Amygdala (tissue), 56 donors: ENCODE results near the gene C10orf90.
"Not testable (repeated sequence)": the region's sequence is repeated elsewhere in the genome, so short reads cannot be mapped to it uniquely, and the experiment has no call there.

Experiments used
- DNase-seq, 56 donors: peaks; one replicate each; lab custom pipeline; 2025; lab: John Stamatoyannopoulos, UW

Gene C10orf90

DNA sequence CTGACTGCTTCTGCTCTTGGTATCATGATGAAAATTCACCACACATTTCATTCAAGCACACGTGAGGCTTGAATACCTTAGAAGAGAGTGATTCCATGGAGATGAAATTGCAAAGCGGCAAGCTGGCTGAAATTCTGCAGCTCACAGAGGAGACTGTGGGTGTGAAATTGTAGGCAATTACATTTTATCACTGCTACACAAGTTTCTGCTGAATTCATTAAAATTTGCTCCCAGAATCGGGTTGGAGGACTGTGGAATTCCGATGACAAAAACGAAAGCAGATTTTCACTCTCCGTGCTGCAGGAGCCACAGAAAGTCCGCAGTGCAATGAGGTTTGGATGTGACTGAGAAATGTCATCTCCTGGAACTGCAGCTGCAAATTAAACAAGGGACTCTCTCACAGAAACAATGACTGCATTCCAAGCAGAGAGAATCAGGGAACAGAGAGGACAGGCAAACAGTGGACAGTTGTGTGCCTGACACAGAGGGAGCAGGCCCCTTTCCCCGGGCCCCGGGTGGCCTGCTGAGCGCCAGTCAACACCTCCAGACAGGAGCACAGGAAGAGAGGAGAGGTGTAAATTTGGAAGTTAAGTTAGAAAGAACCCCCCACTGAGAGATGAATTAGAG is 109.1 kb downstream of the C10orf90 start:
- peak in 48 of 56 donors; percentile 8 to 90 (median 64) for DNase-seq

DNA sequence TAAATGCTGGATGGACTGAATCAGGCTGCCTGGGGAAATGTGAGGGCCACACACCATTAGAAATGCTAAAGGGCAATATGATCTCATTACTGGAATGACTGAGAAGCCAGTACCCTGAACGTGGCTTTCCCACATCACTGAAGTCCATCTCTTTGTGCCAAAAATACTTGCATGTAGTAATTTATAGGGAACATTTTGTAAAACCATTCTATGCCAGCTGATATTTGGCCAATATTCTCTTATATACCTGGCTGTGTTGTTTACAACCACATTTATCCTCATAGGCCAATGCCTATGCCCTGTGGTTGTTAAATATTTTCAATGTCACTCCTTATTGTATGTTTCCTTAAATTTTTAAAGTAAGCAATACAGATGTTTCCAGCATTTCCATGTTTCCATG is 111.6 kb downstream of the C10orf90 start:
- no peak for DNase-seq

DNA sequence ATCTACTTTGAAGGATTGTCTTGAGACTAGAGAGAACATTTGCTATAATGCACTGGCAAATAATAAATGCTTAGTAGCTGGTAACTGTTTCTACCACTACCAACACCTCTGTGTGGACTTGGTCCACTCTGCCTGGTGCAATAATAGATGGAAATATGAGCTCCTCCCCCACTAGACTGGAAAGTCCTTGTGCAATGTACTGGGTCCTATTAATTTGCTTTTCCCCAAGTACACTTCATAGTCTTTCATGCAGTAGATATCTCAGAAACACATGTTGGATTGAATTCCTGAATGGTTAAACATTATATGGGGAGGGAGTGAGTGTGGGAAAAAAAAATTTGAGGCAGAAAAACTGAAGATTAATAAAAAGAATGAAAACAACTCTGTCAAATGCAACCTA is 119.3 kb downstream of the C10orf90 start:
- DNase-seq, result no peak

DNA sequence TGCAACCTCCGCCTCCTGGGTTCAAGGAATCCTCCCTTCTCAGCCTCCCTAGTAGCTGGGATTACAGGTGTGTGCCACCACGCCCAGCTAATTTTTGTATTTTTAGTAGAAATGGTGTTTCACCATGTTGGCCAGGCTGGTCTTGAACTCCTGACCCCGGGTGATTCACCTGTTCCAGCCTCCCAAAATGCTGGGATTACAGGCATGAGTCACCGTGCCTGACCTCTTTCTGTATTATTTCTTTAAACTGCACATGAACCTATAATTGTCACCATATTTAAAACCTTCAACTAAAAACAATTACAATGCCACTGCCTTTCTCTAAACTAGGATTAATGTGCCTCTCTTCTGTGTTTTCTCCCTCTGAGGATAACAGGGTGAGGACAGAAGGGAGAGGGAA is 119.9 kb downstream of the C10orf90 start:
- DNase-seq, result not testable (repeated sequence)

DNA sequence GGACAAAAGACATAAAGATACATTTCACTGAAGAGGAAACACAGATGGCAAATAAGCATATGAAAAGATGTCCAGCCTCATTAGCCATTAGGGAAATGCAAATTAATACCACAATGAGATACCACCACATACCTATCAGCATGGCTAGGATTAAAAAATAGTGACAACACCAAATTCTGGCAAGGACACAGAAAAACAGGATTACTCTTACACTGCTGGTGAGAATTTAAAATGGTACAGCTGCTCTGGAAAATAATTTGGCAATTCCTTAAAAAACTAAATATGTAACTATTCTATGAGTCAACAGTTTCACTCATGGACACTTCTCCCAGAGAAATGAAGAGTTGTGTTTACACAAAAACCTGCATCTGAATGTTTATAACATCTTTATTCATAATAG is 121.1 kb downstream of the C10orf90 start:
- DNase-seq, result no peak

DNA sequence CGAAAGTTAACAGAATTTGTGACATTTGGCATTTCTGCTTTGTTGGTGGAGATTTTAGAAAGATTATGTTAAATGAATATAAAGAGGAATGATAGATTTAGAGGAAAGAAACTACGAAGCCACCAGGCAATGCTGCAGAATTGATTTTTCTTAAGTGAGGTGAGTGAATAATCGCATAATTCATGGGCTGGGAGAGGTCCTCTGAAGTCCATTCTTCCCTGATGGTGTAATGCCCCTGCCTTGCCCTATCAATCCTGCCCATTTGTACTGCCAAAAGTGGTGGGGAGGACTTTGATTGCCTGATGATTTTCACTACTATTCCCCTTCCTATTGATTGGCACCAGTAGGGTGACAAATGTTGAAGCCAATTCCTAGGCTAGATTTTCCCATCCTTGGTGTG is 125.9 kb downstream of the C10orf90 start:
- no peak for DNase-seq

DNA sequence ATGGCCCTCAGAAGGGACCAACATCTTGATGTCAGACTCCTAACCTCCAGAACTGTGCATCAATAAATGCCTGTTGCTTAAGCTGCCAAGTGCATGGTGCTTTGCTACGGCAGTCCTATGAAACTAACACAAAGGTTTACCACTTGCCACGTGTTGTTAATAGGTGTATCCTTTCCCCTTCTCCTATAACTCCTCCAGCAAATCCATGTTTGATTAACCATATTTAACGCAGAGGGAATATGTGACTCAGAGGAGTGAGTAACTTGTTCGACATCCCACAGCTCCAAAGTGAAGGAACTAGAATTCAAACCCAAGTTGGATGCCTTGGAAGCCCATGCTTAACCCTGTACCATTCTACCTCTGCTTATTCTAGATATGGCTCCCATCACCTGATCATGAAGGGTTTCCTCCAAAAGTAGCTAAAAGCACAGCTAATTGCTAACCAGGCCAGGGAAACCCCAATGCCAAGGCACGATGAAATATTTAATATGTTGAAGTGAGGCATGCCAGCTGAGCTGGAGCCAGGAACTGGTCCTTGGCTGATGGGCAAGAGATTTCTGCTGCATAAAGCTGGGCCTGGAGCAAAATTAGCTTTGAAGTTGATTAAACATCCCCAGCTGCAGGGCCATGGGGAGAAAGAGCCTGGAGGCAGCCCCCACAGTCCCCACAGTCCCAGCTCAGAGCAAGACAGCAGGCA is 131.9 kb downstream of the C10orf90 start:
- no peak for DNase-seq

DNA sequence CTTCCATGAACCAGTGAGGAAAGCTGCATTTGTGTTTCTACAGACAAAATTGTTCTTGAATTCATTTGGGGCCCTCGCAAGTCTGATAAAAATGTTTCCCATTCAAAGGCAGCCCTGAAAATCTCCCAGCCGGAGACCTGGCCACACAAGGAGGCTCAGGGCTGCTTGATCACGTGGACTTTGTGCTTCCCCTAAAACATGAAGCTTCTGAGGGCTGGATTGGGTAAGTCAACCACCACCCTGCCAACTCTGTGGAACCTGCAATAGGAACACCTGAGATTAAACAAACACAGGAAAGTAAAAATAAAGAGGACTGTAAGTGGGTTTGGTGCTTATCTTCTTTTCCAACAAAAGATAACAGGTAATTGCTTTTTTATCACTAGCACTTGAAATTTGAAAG is 133.8 kb downstream of the C10orf90 start:
- no peak for DNase-seq

DNA sequence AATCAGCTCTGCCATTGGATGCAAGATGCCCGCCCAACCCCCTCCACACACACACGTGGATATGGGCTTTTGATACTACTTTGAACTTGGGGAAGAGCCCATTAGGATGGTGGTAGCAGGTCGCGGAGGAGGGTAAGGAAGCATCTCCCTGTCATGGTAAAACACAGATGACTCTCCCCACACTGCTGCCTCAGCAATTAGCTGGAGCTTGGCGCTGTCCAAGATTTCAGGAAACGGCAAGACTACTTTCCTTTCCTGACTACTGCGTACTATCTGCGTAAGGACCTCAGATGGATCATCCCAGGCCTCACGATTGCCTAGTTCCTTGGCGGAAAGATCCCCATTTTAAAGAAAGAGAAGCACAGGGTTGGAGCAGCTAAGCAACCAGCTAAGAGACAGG is 134.3 kb downstream of the C10orf90 start:
- no peak for DNase-seq

DNA sequence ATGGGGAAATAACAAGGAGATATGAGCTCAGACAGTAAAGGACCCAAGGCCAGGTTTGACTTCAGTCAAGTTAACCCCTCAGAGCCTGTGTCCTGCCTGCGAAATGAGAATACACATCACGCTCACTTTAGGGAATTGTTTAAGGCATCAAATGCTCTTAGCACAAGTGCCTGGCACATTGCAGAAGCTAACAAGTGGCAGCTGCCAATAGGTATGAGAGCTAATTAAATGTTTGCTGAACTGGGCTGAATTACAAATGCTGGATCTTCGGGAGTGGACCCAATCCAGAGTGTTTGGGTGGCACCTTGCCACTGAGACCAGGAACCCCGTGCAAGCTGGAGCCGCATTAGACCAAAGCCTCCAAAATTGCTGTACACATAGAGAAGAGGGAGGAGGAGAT is 136.8 kb downstream of the C10orf90 start:
- no peak for DNase-seq

DNA sequence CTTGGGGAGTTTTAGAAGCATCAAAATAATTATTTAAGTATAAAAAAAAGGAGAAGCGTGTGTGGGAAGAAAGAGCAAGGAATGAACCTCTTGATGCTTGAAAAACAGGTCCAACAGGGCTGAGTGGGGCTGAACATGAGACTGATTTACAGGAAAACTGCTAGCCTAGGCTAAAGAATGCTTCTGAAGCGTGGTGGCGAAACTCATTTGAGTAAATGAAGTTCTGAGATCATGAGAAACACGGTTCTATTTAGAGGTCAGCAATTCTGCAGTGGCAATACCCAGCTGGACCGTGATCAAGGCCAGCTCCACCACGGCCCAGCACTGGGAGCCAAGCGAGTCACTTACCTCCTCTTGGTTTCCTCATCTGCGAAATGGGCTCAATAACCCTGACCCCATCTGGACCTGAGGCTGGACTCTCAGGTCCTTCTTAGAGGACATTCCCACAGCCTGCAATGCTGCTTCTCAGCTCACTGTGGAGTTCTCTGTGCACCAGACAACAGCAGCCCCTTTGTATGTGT is 142.1 kb downstream of the C10orf90 start:
- DNase-seq, result no peak

DNA sequence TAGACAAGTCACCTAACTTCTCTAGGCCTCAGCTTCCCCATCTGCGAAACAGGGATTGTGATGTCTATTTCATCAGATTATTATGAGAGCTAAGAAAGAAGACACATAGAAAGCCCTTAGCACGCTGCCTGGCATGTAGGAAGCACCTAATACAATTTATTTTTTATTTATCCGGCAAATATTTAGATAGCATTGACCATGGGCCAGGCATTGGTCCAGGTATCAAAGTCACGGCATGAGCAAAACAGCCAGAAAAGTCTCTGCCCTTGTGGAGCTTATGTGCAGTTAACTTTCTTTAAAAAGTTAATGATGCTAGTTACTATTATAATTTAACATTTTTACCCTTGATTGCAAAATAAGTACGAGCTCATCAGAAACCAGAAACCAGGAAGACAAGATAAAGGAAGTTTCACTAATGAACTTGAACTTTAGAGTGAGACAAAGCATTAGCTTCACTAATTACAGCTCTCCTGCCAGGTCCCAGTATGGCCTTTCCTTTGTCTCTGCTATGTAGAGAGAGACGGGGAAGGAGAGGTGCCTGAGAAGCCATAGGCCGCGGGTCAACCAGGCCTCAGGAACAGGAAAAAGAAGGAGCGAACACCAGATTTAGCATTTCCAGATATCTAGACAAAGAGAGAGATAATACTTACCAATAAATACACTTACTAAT is 142.7 kb downstream of the C10orf90 start:
- DNase-seq, result no peak

DNA sequence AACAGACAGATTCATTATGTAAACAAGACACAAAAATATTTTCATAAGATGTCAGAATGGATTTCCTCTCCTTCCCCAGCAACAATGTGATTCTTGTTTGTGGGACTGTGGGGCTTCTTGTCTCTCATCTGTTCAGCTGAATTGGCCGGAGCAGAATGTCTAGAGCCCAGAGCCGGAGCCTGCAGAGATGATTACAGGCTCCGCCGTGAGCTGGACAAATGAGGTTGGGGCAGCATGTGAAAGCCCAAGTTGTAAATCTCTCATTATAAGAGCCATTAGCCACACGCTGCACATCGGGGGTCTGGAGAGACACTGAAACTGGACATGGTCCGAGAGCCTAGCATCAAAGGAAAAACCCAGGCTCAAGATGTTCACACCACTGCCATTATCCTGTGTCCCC is 145.2 kb downstream of the C10orf90 start:
- peak in 20 of 56 donors; percentile 6 to 60 (median 26) for DNase-seq

DNA sequence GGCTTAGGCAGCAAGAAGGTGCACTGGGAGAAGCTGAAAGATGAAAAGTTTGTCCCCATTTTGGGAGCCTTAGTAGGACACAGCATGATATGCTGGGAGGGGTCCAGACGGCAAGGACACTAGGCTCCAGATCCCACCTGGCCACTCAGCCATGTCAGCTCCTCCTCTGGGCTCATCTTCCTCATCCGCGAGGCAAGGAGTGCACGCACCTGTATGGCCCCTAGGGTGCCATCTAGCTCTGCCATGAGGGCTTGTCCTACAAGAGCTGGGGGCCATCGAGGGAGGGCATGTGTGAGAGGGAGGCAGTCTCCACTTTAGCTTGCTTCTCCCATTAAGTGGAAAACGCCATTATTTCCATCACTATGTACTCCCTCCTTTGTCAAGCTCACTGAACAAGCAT is 146.0 kb downstream of the C10orf90 start:
- no peak for DNase-seq

DNA sequence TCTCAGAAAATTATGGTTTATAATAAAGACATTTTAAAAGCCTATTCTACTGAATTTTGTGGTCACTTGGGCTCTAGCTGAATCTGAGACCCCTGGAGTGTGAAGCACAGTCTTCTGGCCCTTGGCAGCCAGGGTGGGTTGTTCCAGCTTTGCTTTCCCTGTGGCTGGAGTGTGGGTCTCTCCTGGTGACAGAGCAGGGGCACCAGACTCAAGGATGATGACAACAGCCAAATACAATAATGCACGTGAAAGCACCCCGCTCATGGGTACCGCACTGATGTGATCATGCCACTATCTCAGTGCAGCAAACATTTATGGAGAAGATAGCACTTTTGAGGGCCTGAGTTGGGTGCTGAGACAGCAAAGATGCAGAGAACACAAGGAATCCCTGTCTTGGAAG is 147.4 kb downstream of the C10orf90 start:
- no peak for DNase-seq

DNA sequence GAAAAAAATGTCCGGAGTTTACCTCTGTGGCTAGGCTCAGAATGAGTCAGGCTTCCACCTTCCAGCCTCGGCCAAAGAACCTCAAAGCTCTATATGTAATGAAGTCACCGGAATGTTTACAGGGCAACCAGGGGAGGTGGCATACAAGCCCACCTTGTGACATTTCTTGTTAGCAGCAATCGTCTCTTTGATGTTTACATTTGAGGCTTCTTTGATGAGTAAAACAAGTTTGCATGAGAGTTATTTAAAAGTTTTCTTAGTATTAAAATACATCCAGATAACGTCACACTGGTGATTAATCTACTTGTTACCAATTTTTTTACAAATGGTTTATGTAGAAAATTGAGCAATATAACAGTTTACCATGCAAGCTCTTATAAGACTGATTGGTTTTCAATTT is 149.1 kb downstream of the C10orf90 start:
- DNase-seq, result no peak

DNA sequence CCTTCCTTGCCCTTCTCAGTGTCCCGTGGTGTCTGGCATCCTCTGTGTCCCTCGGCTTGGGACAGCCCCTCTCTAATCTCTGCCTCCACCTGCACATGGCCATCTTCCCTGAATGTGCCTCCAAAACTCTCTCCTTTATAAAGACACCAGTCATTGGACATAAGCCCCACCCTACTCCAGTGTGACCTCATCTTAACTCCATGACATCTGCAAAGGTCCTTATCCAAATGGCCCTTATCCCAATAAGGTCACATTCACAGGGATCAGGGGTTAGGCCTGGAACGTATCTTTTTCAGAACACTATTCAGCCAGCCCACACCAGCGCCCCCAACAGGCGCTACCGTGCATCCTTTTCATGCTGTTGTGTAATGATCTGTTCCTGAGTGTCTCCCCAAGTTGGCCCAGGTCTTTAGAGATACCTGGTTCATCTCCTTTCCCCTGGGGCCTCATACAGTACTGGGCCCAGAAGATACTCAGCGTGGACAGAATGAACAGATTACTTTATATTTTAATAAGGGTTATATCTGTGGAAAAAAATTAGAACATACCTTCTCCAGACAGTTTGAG is 149.7 kb downstream of the C10orf90 start:
- no peak for DNase-seq

DNA sequence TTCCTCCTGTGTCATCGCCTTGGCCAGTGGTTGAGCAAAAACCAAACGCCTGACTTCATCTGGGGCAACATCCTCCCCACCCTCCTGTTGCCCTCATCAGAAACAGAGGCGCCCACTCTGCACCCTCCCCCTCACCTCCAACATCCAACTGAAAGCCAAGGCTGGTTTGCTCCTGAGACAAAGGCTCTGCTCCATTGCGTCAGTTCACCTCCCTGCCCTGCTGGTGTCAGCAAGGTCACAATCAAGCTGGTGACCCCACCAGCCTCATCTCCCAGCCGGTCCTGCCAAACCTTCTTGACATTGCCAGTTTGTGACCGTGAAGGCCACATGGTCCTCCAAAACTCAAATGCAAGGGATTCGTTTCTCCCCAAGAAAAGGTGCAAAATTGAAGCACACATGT is 150.5 kb downstream of the C10orf90 start:
- DNase-seq, result no peak

DNA sequence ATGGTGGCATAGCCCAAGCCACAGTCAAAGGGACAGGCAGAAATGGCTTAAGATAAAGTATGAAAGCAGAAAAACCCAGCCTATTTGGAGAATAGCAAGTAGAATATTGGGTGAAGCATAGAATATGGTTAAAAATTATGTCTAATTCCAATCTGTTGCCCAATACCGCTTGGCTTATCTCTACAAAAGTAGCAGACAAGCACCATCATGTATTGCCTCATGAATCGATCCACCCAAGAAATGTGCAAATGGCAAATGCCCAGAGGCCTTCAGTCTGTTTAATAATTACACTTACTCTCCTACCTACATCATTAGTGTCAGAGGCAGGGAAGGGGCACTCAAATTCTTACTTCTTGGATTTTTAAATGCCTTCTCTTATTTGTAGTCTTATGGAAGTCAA is 151.3 kb downstream of the C10orf90 start:
- no peak for DNase-seq

DNA sequence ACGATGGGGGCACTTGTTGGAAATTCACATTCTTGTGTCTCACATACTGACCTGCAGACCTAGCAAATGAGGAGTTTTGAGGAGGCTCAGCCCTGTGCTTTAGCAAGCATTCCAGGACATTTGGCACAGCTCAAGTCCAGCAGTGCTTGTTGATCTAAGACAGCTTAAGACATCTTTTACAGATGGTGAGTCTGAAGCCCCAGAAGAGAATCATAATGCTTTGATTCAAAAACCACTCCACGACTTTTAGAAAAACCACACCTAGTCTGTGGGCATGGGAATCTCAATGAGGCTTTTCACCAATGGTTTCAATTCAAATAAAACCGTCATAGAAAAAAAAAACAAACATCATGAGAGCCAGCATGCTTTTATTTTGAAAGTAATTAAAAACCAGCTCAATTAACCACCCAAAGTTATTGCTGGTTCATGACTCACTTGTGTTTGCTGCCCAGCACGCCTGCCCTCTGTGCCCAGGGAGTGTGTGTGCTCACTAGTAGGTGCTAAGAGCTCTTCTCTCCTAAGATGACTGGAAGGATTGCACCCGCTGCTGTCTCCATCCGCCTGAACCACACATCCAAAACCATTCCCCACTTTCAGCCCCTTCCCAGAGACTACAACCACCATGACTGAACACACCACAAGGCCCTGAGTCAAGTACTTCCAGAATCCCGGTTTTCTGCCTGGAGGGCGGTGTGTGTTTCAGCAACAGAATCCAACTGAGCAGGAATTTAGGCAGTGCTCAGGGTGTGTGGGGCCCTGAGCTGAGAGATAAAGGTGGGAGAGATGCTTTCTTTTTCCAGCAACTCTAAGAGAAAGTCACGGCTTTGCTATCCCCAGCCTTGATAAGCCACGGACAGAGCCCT is 152.0 kb downstream of the C10orf90 start:
- no peak for DNase-seq
